RKO (cell line): ENCODE data around the gene DCLK3.

Source experiments
- DNase-seq: peaks from one replicate; pipeline ENCODE4 v3.0.0-alpha.2; 2016; ENCODE audit warnings: low spot score

The DCLK3 gene, protein sequence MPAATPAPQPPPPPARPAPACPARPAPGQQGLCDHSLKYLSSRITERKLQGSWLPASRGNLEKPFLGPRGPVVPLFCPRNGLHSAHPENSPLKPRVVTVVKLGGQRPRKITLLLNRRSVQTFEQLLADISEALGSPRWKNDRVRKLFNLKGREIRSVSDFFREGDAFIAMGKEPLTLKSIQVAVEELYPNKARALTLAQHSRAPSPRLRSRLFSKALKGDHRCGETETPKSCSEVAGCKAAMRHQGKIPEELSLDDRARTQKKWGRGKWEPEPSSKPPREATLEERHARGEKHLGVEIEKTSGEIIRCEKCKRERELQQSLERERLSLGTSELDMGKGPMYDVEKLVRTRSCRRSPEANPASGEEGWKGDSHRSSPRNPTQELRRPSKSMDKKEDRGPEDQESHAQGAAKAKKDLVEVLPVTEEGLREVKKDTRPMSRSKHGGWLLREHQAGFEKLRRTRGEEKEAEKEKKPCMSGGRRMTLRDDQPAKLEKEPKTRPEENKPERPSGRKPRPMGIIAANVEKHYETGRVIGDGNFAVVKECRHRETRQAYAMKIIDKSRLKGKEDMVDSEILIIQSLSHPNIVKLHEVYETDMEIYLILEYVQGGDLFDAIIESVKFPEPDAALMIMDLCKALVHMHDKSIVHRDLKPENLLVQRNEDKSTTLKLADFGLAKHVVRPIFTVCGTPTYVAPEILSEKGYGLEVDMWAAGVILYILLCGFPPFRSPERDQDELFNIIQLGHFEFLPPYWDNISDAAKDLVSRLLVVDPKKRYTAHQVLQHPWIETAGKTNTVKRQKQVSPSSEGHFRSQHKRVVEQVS

DNA sequence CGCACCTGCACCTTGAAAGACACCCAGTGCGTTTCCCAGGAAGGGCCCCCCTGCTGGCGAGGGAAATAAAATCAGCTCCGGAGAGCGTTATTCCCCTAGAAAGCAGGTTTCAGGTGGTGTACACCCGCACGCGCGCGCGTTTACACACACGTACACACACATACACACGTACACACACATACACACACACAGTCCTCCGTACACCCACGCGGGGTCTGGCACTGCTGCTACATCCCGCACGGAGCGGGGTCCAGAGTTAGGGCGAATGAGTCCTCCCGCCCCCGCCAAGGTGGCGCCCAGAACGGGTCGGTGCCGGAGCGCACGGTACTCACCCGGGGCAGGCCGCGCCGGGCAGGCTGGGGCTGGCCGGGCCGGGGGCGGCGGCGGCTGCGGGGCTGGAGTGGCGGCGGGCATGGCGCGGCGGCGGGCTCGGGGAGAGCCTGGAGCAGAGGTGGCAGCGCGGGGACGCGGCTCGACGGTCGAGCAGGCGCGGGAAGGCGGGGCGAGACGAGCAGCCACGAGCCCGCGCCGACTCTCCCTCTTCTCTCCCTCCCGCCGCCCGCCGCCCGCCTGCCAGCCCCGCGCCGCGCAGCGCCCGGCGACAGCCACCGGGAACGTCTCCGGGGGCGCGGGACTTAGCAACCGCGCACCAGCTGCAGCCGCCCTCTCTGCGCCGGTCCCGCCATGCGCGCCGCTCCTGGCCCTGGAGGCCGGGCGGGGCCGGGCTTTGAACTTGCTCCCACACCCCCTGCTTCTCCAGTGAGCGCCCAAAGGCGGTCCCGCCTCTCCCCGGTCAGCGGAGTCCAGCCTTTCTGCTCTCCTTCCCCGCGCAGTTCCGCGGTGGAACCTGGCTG lies at the start of gene DCLK3:
TSS of gene DCLK3 (minus strand) at position 704 of the 854 bp plus-strand sequence. CDS start at position 414, 290 bp downstream.
- no peak for DNase-seq

DNA sequence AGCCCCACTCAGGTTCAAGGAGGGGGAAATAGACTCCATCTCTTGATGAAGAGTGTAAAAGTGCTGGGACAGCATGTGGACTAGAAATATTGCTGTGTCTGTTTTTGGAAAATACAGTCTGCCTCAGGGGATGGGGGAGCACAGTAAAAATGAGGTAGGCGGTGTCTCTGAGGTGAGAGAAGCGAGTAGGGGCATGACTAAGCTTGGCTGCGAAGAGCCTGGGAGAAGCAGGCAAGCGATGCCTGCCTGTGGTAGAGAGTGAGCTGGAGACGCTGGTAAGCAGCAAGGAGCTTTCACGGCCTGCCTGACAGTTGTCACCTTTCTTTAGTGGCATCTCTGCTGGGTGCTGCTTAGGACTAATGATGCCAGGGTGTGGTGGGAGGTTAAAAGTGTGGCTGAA lies 49.0 kb upstream of the DCLK3 start:
- DNase-seq = no peak

DNA sequence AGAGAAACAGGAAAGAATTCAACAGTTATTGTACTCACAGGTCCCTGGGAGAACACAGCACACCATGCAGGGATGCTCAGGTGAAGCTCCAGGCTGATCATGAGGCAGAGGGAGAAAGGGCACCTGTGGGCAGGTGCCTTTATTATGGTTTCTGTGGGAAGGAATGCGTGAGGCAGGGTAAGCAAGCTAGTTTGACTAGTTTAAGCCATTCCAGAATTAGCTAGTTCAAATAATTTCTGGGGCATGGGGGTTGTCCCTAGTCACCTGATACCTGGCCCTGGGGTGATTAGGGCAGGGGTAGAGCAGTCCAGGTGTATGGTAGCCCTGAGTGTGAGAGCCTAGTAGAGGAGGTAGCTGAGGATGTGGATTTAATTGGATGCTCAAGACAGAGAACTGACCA lies 47.9 kb upstream of the DCLK3 start:
- no peak for DNase-seq

DNA sequence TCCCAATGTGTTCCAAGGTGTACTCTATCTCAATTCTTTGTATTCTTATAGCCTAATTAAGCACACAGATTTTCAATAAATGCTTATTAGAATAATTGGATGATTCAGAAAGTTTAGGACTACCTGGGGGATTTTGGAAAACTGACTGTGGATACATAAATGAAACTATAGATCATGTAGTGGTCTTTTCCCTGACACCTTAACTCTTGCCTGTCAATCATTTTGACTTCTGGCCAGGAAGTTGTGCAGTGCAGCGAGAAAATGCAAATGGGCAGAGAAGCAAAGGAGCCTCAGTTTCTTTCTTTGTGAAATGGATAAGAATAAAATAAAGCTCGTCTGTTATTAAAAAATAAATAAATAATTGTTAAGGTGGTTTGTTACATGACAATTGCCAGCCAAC lies 47.4 kb upstream of the DCLK3 start:
- DNase-seq = no peak

DNA sequence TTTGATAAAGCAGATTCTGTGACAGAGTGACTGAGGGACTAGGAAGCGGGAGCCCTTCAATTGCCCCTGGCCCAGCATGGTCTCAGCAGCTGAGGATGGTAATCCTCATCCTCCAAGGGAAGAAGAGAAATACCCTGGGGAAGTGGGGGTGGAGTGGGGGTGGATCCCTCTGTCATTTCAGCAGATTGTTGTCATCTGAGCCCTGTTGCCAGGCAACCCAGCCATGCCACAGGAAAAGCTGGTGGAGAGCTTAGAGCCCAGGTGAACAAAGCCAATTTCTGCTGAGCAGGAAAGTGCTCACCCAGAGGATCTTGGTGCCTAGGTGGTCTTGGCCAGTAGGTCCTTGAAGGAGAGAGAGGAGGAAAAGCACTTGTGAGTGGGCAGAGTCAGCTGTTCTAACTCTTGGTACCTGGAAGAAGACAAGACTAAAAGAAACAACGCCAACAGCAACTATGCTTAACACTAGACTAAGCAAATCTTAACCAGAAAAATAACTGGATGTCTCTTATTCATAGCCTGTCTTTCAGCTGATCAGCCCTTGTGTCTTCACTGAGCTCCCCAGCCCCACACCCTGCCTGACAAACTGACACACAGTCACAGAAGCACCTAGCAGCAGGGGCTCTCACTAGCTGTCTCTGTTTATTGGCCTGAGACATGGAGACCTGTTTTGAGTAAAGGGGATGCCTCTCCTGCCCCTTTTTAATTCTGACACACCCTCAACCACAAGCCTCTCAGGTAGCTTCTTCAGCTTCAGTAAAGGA lies 40.1 kb upstream of the DCLK3 start:
- no peak for DNase-seq

DNA sequence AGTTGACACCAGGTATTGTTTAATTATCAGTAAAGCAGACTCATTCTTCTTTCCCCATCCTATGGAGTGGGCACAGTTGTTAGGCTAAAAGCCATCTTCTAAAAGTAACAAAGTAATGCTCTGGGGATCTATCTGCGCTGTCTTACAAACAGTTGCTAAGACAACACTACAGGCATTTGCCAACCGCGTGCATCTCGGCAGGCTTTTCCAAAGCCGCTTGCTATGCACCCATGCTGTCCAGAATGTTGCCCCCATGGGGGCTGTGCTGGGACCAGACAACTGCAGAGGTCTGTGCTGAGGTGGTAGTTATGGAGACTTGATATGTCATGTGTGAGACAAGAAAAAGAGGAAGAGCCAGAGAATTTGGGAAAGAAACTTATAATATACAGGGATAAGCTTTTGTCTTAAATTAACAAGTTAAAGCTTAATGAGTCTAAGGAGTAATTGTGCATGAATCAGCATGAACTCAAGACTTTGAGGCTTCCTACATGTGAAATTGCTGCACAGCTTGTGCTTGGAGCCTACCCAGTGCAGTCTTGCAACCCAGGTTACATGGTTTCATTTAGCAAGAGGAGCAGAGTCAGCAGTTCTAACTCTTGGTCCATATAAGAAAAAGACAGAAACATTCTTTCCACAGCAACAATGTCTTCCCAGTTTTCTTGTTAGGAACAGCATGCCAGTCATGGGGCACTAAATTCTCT lies 38.9 kb upstream of the DCLK3 start:
- DNase-seq = no peak

DNA sequence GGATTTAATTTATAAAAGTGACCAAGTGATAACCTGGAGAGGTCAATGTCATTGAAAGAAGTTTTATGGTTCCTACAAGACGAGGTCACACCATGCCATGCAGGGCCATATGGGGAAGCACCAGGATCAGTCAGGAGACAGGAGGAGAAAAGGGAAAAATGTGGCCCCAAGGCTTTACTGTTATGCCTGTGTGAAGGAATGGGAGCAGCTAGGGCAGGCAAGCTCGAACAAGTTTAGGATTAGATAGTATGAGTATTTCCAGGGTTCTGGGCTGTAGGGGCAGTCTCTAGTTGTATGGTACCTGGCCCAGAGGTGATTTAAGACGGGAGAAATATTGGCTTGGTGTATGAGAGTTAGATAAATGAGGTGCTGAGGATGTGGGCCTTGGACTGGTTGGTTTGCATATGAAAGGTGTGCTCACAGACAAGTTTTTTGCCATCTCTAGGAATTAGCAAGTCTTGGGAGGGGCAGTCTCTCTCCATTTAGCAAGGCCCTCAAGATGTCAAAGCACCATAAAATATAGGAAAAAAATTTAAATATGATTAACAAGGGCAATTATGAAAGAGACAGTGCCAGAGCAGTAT lies 36.3 kb upstream of the DCLK3 start:
- DNase-seq = no peak

DNA sequence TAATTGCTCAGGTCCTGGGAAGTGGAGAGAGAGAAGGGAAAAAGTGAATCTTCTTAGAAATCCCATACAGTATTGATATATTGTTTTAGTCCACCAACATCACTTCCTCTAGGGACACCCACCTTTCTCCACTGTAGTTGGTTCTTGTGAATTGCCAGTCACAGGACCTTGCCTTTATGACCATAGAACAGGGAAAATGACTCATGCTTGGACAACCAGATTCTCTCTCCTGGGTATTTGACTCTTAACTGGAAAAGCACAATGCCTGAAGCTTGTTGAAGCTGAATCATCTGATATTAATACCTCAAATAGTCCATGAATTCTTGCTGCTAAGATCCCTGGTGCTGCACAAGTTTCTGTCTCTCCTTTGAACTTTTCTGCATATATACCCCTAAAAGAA lies 32.5 kb upstream of the DCLK3 start:
- peak; percentile 9 for DNase-seq

DNA sequence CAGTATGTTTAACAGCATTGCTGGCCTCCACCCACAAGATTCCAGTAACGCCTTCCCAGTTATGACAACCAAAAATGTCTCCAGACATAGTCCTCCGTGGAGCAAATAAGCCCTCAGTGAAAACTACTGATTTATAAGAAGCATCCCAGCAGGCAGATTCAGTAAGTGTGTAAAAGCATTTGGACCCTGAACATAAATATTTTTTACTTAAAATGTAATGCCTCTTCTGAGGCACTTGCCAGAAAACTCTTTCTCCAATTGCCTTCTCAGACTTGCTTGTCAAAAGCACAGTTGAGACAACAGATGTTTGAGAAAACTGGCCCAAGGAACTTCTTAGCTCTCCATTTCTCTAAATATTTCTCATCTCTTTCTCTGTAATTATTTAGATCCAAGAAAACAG lies 31.8 kb upstream of the DCLK3 start:
- DNase-seq = no peak

DNA sequence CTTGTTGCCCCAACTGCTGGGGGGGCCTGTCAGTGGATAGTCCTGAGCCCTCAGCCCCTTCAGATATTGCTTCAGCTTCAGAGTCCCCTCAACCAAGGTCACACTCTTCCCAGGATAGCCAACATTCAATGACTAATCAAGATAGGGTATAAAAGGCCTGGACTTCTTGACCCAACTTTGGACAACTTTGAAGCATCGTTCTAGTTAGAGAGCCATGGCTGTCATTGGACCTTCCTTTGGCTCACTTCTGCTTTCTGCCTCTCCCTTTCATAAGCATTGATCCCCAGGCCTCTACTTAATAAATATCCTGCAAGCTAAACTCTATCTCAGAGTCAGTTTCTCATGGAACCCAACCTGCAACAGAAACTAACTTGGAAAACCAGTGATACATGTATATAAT lies 31.3 kb upstream of the DCLK3 start:
- no peak for DNase-seq

DNA sequence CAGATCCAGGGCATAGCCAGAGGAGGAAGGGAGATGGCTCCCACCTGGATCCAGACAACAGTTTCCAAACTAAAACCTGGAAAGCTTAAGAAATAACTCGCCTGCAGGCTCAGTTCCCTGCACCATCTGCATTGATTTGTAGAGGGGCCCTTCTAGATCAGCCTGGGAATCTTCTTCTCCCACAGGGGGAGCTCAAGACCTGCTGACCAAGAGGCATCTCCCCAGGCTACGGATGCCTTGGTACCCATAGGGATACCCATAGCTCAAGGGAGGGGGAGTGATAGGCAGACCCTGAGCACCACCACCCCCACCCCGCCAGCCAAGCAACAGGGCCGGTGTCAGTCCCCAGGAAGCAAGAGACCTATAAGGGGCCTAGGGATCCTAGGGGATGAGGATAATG lies 28.0 kb upstream of the DCLK3 start:
- peak; percentile 31 for DNase-seq

DNA sequence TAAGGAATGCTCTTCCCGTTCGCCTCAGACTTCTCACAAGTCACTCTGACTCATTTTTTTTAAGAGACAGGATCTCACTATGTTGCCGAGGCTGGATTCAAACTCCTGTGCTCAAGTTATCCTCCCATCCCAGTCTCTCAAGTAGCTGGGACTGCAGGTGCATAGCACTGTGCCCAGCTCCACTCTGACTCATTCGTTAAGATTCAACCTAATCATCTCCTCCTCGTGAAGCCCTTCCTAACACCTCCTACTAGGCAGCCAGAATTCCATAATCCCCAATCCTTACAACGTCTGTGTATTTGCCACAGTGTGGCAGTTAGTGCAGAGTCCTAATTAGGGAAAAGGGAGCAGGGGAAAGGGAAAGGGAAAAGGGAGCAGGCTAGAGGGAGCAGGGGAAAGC lies 26.4 kb upstream of the DCLK3 start:
- no peak for DNase-seq

DNA sequence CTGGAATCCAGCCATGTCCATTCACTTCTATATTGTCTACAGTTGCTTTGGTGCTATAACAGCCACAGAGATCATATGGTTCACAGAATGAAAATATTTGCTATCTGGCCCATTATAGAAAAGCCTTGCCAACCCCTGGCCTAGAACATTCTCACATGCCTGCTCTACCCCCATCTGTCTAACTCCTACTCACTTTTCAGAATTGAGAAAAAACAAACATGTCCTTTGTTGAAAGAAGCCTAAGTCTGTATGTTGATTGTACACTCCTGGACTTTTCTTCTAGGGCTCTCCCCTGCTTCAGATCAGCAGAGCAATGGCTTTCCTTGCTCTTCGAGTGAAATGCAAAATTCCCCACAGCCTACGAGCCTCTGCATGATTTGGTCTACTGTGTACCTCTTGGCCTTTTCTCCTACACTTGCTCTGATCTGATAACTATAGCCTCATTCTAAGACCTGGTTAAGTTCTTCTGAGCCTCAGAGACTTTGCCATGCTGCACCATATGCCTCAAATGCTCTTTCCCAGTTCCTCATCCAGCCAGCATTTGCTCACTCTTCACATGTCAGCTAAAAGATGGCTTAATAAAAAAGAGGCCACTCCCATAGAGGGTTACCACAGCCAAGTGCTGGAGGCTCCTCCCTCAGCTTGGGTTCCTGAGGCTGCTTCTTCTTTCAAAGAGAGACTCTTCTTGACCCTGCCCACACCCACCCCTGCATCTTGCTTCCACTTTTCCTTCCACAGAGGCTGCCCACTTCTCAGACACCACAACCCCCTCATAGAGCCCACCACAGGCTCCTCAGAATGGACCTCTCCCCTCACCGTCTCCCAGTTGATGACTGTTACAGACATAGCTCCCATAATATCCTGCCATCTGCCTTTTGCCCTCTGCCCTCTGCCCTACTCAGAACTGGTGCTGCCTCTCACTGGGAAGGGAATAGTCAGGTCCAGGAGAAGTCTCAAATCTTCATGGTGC lies 22.9 kb upstream of the DCLK3 start:
- no peak for DNase-seq

DNA sequence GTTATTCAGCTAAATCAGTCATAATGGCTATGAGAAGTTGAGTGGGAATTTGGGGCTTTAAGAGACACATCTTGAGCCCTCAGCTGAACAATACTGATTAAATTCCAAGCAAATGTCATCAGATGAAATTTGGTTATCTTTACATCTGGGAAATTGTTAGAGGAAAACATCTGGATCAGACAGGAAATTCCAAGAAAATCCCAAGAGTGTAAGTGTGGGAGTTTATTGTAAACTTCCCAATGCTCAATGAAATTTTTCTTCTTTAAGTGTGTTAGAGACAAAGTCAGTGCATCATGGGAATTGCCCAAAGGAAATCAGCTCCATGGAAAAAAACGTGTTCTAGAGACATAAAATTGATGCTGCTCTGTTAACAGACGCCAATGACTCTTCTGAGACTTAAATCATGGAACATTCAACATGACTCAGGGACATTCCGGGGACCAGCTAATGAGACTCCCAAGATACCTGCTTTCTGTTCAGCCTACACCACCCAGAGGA lies 19.8 kb upstream of the DCLK3 start:
- DNase-seq = no peak

DNA sequence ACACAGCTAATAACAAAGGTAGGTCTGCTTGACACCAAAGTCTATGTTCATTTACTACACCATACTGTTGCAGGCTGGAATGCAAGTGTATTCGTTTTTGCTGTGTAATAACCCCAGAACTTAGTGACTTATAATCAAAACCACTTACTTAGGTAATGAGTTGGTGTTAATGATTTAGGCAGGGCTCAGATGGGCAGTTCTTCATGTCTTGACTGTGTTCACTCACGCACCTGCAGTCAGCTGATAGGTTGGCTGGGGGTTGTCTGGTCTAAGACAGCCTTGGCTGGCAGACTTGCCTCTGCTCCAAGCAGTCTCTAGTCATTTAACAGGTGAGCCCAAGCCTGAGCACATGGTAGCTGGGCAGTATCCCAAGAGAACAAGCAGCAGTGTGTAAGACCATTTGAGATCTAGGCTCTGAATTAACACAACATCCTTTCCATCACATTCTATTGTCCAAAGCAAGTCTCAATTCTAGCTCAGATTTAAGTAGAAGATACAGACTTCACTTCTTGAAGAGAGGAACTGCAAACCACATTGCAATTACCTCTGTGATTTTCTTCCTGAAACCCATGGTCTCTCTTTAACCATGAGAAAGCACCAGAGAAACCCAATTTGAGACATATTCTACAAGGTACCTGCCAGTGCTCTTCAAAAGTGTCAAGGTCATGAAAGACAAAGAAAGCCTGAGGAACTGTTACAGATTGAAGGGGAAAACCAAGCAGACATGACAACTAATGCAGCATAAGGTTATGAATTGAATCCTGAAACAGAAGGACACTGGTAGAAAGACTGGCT lies 13.3 kb upstream of the DCLK3 start:
- no peak for DNase-seq

DNA sequence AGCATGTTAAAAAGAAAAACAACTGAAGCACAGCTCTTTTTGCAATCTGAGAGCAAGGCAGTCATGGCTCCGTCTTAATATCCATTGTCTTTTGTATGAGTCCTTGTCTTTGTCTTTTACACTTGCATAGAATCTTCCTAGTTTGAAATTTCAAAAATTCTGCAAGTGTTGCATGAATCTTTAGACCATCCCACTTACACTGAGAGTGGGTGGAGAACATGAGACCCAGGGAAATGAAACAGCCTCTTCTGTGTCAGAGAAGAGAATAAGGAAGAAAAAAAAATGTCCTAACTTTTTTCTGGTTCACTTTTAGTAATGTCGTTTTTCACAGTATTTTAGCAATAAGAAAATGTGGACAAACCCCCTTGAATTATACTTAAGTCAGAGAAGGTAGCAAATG lies 12.1 kb upstream of the DCLK3 start:
- no peak for DNase-seq

DNA sequence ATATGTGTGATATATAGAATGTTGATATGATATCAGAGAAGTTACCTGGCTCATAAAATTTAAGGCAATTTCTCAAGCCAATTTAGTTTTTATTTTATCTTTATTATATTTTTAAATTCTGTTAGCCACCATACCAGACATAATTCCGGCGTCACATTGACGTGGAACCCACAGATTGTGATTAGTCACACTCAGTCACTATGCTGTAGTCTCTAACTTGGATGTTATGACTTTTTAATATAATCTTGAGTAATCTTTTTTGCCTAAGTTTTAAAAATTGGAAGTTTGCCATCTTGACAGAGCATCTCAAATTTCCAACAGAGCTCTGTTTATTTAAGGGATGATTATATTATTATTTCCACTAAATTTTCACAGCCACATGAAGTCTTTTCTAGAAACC lies 9.7 kb upstream of the DCLK3 start:
- no peak for DNase-seq

DNA sequence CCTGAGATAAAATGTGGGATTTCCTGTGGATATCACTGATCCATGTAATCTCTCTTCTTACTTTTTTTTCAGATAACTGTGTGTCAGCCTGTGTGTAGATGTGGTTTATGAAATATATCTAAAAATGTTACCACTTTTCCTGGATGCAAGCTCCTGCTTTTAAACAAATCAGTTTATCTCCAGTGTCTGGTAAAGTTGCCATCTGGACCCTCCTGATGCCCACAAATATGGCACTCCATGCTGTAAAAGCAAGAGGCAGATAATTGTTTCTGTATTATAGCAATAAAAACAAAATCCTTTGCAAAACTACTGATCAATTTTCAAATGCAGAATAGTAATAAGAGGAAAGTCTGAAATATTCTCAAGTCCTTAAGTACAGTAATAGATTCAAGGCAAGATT lies 7.6 kb upstream of the DCLK3 start:
- no peak for DNase-seq

DNA sequence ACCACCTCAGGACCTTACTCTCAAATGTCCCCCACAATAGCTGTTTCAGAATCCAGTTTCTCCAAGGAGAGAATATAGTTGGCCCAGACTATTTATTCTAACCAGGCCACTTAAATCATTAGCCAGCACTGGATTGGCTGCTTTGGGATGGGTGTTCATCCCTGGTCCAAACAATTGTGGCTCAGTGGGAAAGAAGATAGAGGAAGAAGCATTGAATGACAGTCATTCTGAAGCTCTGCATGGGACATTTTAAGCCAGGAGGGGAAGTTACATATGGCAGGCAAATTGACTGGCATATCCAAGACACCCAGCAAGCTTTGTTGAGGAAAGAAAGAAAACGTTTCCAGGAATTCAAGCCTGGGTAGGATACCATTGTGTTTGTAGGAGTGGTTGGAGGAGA lies 5.6 kb upstream of the DCLK3 start:
- no peak for DNase-seq
